Forelimb muscle (tissue), 1 donor: ENCODE data around the gene CAGE1. TPM values are rescaled to one million over a fixed set of nuclear protein-coding genes. Genes with fewer than 3 reads are reported as not detected.
"Not testable (repeated sequence)": the region's sequence is repeated elsewhere in the genome, so short reads cannot be mapped to it uniquely, and the experiment has no call there.

Experiments
- DNase-seq: peaks from one replicate; pipeline ENCODE4 v3.0.0-alpha.2; 2013; ENCODE audit warnings: low read depth
- polyA plus RNA-seq: library from polyadenylated mRNA; unstranded; fragments of 120-200 nt; gene quantifications from one replicate; pipeline ENCODE4 v1.2.1, GENCODE V29; 2013; ENCODE audit not compliant: insufficient read length

The CAGE1 gene
- polyA plus RNA-seq, 1 donor, result 0.10 TPM

GRCh38 chr6:7409740-7410139 is 20.2 kb upstream of the CAGE1 start:
- no peak for DNase-seq

- no peak for DNase-seq
Measured at GRCh38 chr6:7406743-7407142, 17.2 kb upstream of the CAGE1 start.

GRCh38 chr6:7404546-7404945 is 15.0 kb upstream of the CAGE1 start:
- no peak for DNase-seq

- peak; percentile 13 for DNase-seq
Measured at GRCh38 chr6:7402716-7403115, 13.2 kb upstream of the CAGE1 start.

GRCh38 chr6:7401075-7401474 is 11.5 kb upstream of the CAGE1 start:
- DNase-seq, result no peak

- DNase-seq, result no peak
Measured at GRCh38 chr6:7392402-7392801, 2.9 kb upstream of the CAGE1 start.

- DNase-seq, result no peak
Measured at GRCh38 chr6:7391151-7391550, 1.6 kb upstream of the CAGE1 start.

GRCh38 chr6:7390226-7390878 is 810 bp upstream of the CAGE1 start:
- DNase-seq, result peak; percentile 13

- no peak for DNase-seq
Measured at GRCh38 chr6:7389162-7389450, 436 bp downstream of the CAGE1 start.

GRCh38 chr6:7381092-7381491 is 8.4 kb downstream of the CAGE1 start:
- DNase-seq, result no peak

- no peak for DNase-seq
Measured at GRCh38 chr6:7378740-7379139, 10.8 kb downstream of the CAGE1 start.

GRCh38 chr6:7377961-7378360 is 11.6 kb downstream of the CAGE1 start:
- no peak for DNase-seq

- no peak for DNase-seq
Measured at GRCh38 chr6:7373739-7374138, 15.8 kb downstream of the CAGE1 start.

- DNase-seq, result no peak
Measured at GRCh38 chr6:7367408-7367807, 22.1 kb downstream of the CAGE1 start.

- not testable (repeated sequence) for DNase-seq
Measured at GRCh38 chr6:7351916-7352315, 37.6 kb downstream of the CAGE1 start.

- not testable (repeated sequence) for DNase-seq
Measured at GRCh38 chr6:7350591-7350990, 39.0 kb downstream of the CAGE1 start.

GRCh38 chr6:7347551-7347997 is 42.0 kb downstream of the CAGE1 start:
- DNase-seq, result not testable (repeated sequence)

GRCh38 chr6:7344773-7345450 is 44.6 kb downstream of the CAGE1 start:
- DNase-seq, result not testable (repeated sequence)

GRCh38 chr6:7343546-7344475 is 45.7 kb downstream of the CAGE1 start:
- DNase-seq, result no peak

GRCh38 chr6:7341989-7342742 is 47.4 kb downstream of the CAGE1 start:
- no peak for DNase-seq

GRCh38 chr6:7341271-7341670 is 48.3 kb downstream of the CAGE1 start:
- DNase-seq, result no peak
